ENCODE results near the gene OXT.
A peak's percentile ranks its signal among the peaks of the same experiment; 100 is the strongest.

The OXT gene

GRCh38 chr20:3085571-3086072 is 14.2 kb downstream of the OXT start:
- H3K27ac Mint-ChIP-seq: no peak overlapping the region
- no peak overlapping the region for H3K4me3 Mint-ChIP-seq
- no peaks in the 10 kb centered on the region for H3K36me3 Mint-ChIP-seq
- no peaks in the 10 kb centered on the region for H3K9me3 Mint-ChIP-seq
- no peak for DNase-seq
- peaks cover 12 to 27% of the 10 kb centered on the region in 2 donors for H3K4me1 Mint-ChIP-seq
- ATAC-seq (replicated peaks): no peak
- peaks cover 55 to 67% of the 10 kb centered on the region in 2 donors for H3K27me3 Mint-ChIP-seq

- peaks cover 48 to 49% of the 10 kb centered on the region in 2 donors for H3K27me3 Mint-ChIP-seq
- H3K4me1 Mint-ChIP-seq: peaks cover 9 to 31% of the 10 kb centered on the region in 2 donors
- DNase-seq (no peak), ATAC-seq (replicated peaks) (no peak)
- no peaks in the 10 kb centered on the region for H3K36me3 Mint-ChIP-seq
- no peaks in the 10 kb centered on the region for H3K9me3 Mint-ChIP-seq
- no peak overlapping the region for H3K27ac Mint-ChIP-seq
- H3K4me3 Mint-ChIP-seq: no peak overlapping the region
Observed at GRCh38 chr20:3088031-3088430, 16.6 kb downstream of the OXT start.

GRCh38 chr20:3090565-3090964 is 19.1 kb downstream of the OXT start:
- DNase-seq (no peak), ATAC-seq (replicated peaks) (no peak)
- Mint-ChIP-seq H3K36me3 (no peaks in the 10 kb centered on the region), H3K9me3 (no peaks in the 10 kb centered on the region), H3K4me3 (no peak overlapping the region), H3K4me1 (peaks cover 5 to 25% of the 10 kb centered on the region in 2 donors), H3K27me3 (peaks cover 22 to 28% of the 10 kb centered on the region in 2 donors), H3K27ac (no peak overlapping the region)

- Mint-ChIP-seq H3K36me3 (no peaks in the 10 kb centered on the region), H3K4me3 (peak overlapping the region; percentile 89 to 92), H3K9me3 (no peaks in the 10 kb centered on the region), H3K27ac (peak overlapping the region; percentile 90), H3K27me3 (peaks cover 19 to 28% of the 10 kb centered on the region in 2 donors), H3K4me1 (peaks cover 5 to 25% of the 10 kb centered on the region in 2 donors)
- no peak for DNase-seq
- peak; percentile 58 to 61 for ATAC-seq (replicated peaks)
Observed at GRCh38 chr20:3092611-3093379, 21.4 kb downstream of the OXT start.

GRCh38 chr20:3093861-3094361 is 22.5 kb downstream of the OXT start:
- Mint-ChIP-seq H3K9me3 (no peaks in the 10 kb centered on the region), H3K4me3 (peak overlapping the region in 1 of 2 donors; percentile 89), H3K27me3 (peaks cover 12 to 22% of the 10 kb centered on the region in 2 donors), H3K36me3 (no peaks in the 10 kb centered on the region), H3K27ac (no peak overlapping the region), H3K4me1 (peaks cover 5 to 25% of the 10 kb centered on the region in 2 donors)
- DNase-seq (no peak), ATAC-seq (replicated peaks) (peak; percentile 7 to 35)

- ATAC-seq (replicated peaks): no peak
- H3K4me1 Mint-ChIP-seq: peaks cover 5 to 25% of the 10 kb centered on the region in 2 donors
- DNase-seq: no peak
- peaks cover 5 to 17% of the 10 kb centered on the region in 2 donors for H3K27me3 Mint-ChIP-seq
- no peaks in the 10 kb centered on the region for H3K36me3 Mint-ChIP-seq
- H3K9me3 Mint-ChIP-seq: no peaks in the 10 kb centered on the region
- no peak overlapping the region for H3K27ac Mint-ChIP-seq
- no peak overlapping the region for H3K4me3 Mint-ChIP-seq
Observed at GRCh38 chr20:3094848-3095629, 23.6 kb downstream of the OXT start.

- Mint-ChIP-seq H3K4me3 (no peak overlapping the region), H3K4me1 (peaks cover 13 to 18% of the 10 kb centered on the region in 2 donors), H3K9me3 (no peaks in the 10 kb centered on the region), H3K36me3 (no peaks in the 10 kb centered on the region), H3K27ac (no peak overlapping the region), H3K27me3 (peaks cover 5 to 7% of the 10 kb centered on the region in 2 donors)
- no peak for DNase-seq
- no peak for ATAC-seq (replicated peaks)
Observed at GRCh38 chr20:3100480-3100879, 29.1 kb downstream of the OXT start.

GRCh38 chr20:3101251-3101650 is 29.8 kb downstream of the OXT start:
- DNase-seq (no peak), ATAC-seq (replicated peaks) (no peak)
- Mint-ChIP-seq H3K27ac (no peak overlapping the region), H3K4me3 (no peak overlapping the region), H3K4me1 (peaks cover 13 to 18% of the 10 kb centered on the region in 2 donors), H3K36me3 (no peaks in the 10 kb centered on the region), H3K27me3 (peaks cover 5 to 7% of the 10 kb centered on the region in 2 donors), H3K9me3 (no peaks in the 10 kb centered on the region)

- peak overlapping the region; percentile 81 for H3K27ac Mint-ChIP-seq
- peaks cover 5 to 7% of the 10 kb centered on the region in 2 donors for H3K27me3 Mint-ChIP-seq
- H3K36me3 Mint-ChIP-seq: peaks cover 1 to 2% of the 10 kb centered on the region in 2 donors
Observed at GRCh38 chr20:3101737-3102574, 30.5 kb downstream of the OXT start.

GRCh38 chr20:3102575-3103368 is 31.4 kb downstream of the OXT start:
- Mint-ChIP-seq H3K4me3 (no peak overlapping the region), H3K27ac (peak overlapping the region; percentile 22), H3K36me3 (peaks cover 4 to 5% of the 10 kb centered on the region in 2 donors), H3K27me3 (peaks cover 5 to 7% of the 10 kb centered on the region in 2 donors), H3K4me1 (peaks cover 13 to 18% of the 10 kb centered on the region in 2 donors), H3K9me3 (no peaks in the 10 kb centered on the region)
- ATAC-seq (replicated peaks) (no peak), DNase-seq (no peak)

More at GRCh38 chr20:3101737-3102574, 30.5 kb downstream of the OXT start:
- peak; percentile 55 for DNase-seq
- H3K4me1 Mint-ChIP-seq: peaks cover 13 to 18% of the 10 kb centered on the region in 2 donors
- H3K9me3 Mint-ChIP-seq: no peaks in the 10 kb centered on the region
- ATAC-seq (replicated peaks): peak; percentile 93
- no peak overlapping the region for H3K4me3 Mint-ChIP-seq

GRCh38 chr20:3103369-3104032 is 32.1 kb downstream of the OXT start:
- peaks cover 5 to 7% of the 10 kb centered on the region in 2 donors for H3K27me3 Mint-ChIP-seq
- H3K9me3 Mint-ChIP-seq: no peaks in the 10 kb centered on the region
- H3K36me3 Mint-ChIP-seq: peaks cover 6 to 9% of the 10 kb centered on the region in 2 donors
- no peak overlapping the region for H3K27ac Mint-ChIP-seq
- no peak for DNase-seq
- ATAC-seq (replicated peaks): no peak
- H3K4me3 Mint-ChIP-seq: no peak overlapping the region
- peaks cover 13 to 18% of the 10 kb centered on the region in 2 donors for H3K4me1 Mint-ChIP-seq

- no peak for DNase-seq
- Mint-ChIP-seq H3K36me3 (peaks cover 6 to 11% of the 10 kb centered on the region in 2 donors), H3K27ac (no peak overlapping the region)
Observed at GRCh38 chr20:3105256-3106137, 34.1 kb downstream of the OXT start.

More at GRCh38 chr20:3105256-3106137, 34.1 kb downstream of the OXT start:
- no peak overlapping the region for H3K4me3 Mint-ChIP-seq
- H3K4me1 Mint-ChIP-seq: peaks cover 13 to 18% of the 10 kb centered on the region in 2 donors
- no peak for ATAC-seq (replicated peaks)
- peaks cover 5 to 7% of the 10 kb centered on the region in 2 donors for H3K27me3 Mint-ChIP-seq
- no peaks in the 10 kb centered on the region for H3K9me3 Mint-ChIP-seq
